NCI-H2171 treated with DMSO at 0.1 percent for 48 hours (cell line): ENCODE results near the gene NOS1.
A peak's percentile ranks its signal among the peaks of the same experiment; 100 is the strongest.
"Not testable (repeated sequence)": the region's sequence is repeated elsewhere in the genome, so short reads cannot be mapped to it uniquely, and the experiment has no call there.

Source experiments
- DNase-seq: peaks from one replicate; lab custom pipeline; 2025; lab: John Stamatoyannopoulos, UW

The NOS1 gene

GRCh38 chr12:117361347-117361751, at the start of gene NOS1:
TSS of gene NOS1 (minus strand) at chr12:117361626. CDS start at chr12:117331069, 30,557 bp downstream.
- DNase-seq, result no peak

GRCh38 chr12:117409286-117409685, 47.9 kb upstream of the NOS1 start:
- DNase-seq, result no peak

DNA sequence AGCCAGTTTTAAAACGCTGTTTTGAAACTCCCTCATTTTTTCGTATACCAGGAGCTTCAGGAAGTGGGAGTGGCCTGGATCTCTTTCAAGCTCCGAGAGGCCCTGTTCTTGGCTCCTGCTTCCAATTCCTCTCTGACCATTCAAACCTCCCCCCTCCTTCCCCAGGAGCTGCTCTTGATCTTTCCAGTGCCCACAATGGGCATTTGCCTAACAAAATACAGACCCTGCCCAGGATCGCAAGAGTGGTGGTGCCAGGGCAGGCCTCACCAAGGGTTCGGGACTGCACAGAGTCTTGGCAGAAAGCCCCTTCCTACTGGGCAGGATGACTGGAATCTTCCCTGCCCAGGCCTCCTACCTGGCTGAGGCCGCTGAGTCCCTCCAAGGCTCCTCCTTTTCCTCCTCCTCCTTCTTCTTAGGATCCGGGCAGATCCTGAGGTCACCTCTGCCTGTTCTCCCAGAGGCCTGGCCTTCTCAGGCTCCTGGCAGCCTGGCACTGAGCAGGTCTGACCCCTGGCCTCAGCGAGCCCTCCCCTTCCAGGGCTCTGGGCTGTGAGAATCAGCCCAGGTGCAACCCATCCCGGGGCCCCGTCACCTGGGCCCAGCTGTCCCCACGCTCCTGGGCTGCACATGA, 46.9 kb upstream of the NOS1 start:
- DNase-seq, result no peak

GRCh38 chr12:117404940-117405339, 43.5 kb upstream of the NOS1 start:
- DNase-seq, result no peak

- DNase-seq, result peak; percentile 38
Observed at GRCh38 chr12:117404203-117404853, 42.9 kb upstream of the NOS1 start.

- DNase-seq, result no peak
Observed at GRCh38 chr12:117403586-117404139, 42.2 kb upstream of the NOS1 start.

- DNase-seq, result no peak
Observed at GRCh38 chr12:117402363-117402762, 40.9 kb upstream of the NOS1 start.

DNA sequence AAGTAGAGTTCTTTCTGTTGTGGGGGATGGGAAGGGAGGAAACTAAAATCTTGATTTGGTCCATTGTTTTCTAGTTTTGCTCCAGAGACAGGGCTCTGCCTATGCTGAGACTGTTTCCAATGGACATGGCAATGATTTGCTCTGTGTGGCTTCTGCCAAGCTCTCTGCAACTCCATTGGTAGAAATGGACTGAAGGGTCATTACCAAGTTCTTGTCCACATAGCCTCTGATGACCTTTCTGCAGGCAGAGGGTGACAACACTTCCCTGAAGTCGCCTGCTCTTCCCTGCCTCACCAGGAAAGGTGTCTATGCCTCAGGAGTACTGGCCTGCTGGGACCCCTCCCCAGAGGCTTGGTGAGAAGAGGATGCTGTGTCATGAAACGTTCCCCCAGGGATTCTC, 39.5 kb upstream of the NOS1 start:
- no peak for DNase-seq

DNA sequence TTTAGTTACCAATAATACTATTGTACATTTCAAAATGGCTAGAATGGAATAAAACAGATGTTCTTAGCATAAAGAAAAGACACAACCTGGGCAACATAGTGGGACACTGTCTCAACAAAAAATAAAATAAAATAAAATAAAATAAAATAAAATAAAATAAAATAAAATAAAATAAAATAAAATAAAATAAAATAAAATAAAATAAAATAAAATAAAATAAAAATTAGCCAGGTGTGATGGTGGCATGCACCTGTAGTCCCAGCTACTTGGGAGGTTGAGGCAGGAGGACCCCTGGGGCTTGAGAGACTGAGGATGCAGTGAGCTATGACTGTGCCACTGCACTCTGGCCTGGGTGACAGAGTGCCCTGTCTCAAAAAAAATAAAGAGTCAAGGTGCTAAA, 37.1 kb upstream of the NOS1 start:
- DNase-seq, result not testable (repeated sequence)

- no peak for DNase-seq
Observed at GRCh38 chr12:117395766-117396165, 34.3 kb upstream of the NOS1 start.

- no peak for DNase-seq
Observed at GRCh38 chr12:117394491-117394890, 33.1 kb upstream of the NOS1 start.

DNA sequence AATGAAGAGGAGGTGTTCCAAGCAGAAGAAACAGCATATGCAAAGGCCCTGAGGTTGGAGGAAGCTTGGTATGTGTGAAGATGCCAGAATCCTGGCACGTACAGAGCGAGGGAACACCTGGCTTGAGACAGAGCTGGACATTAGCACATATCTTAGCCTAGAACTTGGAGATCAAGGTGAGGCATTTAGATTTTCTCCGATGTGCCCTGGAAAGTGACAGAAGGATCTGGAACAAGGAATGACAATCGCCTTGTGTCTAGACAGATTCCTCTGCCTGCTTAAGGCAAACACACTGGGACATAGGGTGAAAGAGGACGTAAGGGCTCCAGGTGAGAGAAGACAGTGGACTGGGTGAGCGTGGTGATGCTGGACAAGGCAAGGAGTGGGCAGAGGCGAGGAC, 32.2 kb upstream of the NOS1 start:
- no peak for DNase-seq

DNA sequence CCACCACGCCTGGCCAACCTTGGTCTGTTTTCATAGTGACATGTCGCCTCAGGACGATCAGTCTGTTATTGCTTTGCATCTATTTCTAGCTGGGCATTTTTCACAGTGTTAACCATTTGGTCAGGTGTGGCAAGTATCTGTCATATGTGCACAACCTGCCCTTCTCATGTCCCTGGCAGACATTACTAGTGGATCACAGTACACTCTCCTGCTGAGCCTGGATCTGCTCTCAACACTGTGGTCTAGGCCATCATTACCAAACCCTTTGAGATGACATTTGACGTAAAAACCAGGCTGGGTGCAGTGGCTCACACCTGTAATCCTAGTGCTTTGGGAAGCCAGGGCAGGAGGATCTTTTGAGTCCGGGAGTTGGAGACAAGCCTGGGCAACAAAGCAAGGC, 29.4 kb upstream of the NOS1 start:
- no peak for DNase-seq

DNA sequence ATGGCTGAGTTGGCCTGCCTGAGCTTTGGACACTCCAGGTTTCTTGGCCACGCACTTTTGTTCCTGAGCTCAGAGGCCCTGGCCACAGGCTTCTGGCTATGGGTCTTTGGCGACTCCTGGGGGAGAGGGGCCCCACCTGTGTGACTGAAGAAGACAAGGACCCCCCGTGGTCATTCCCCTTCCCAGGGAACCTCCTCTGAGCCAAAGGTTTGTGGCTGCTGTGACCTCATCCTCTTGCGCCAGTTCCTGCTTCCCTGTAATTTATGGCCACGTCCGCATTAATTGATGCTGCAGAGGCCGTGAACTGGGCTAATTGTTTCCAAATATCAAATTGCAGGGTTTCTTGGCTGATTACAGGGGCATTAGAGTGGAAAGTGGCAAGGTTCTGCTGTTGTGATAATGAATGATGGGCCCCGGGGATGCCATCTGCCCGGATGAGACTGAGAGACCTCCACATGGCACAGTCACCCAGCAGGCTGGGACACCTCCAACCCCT, 27.6 kb upstream of the NOS1 start:
- DNase-seq, result peak; percentile 90

GRCh38 chr12:117387832-117388231, 26.4 kb upstream of the NOS1 start:
- DNase-seq, result no peak

- no peak for DNase-seq
Observed at GRCh38 chr12:117384735-117385134, 23.3 kb upstream of the NOS1 start.

DNA sequence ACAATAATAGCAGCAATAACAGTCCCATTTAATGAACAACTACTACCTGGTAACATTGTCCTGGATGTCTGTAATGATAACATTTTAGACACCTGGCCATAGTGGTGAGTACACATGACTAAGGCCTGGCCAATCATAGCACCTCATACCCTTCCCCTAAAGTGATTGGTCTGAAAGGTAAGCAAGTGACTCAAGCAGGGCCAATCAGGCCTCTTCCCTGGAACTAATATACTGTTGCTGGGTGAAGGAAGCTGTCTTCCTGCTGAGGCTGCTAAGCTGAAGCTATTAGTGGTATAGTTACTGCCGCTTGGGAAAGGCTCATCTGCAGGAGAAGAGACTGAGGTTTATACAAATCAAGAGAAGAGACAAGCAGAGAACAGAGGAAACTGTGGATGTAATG, 18.7 kb upstream of the NOS1 start:
- DNase-seq, result no peak

DNA sequence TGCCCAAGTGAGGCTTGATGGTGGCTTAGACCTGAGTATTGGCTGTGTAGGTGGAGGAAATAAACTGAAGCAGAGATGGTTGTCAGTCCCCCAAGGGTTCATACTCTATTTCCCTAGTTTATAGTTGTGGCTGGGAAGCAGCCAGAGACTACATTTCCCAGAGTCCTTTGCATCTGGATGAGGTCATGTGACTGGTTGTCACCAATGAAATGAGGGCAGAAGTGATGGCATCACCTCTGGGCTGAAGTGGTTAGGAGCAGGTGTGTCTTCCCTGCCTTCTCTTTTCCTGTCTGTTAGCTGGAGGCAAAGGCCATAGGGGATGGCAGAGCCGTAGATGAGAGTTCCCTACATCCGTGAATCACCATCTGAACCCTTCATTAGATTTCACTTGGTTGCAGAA, 16.3 kb upstream of the NOS1 start:
- DNase-seq, result peak; percentile 67

DNA sequence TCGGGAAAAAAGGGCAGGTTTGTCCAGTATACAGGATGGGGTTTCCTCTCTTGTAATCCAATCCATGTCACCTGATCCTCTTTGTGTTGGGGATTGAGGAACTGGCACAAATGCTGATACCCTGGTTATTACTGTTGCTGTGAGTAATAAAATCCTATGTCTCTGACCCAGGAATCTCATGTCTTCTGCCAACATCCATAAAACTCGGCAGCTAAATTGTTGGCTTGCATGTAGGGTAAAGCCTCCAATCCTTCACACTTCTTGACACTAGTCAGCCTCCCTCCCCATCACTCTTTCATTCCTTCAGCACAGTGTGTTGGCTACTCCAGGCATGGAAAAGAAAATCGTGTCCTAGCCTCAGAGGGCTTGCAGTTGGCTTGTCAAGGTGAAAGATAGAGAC, 9.2 kb upstream of the NOS1 start:
- peak; percentile 18 for DNase-seq

- DNase-seq, result not testable (repeated sequence)
Observed at GRCh38 chr12:117370000-117370399, 8.6 kb upstream of the NOS1 start.

DNA sequence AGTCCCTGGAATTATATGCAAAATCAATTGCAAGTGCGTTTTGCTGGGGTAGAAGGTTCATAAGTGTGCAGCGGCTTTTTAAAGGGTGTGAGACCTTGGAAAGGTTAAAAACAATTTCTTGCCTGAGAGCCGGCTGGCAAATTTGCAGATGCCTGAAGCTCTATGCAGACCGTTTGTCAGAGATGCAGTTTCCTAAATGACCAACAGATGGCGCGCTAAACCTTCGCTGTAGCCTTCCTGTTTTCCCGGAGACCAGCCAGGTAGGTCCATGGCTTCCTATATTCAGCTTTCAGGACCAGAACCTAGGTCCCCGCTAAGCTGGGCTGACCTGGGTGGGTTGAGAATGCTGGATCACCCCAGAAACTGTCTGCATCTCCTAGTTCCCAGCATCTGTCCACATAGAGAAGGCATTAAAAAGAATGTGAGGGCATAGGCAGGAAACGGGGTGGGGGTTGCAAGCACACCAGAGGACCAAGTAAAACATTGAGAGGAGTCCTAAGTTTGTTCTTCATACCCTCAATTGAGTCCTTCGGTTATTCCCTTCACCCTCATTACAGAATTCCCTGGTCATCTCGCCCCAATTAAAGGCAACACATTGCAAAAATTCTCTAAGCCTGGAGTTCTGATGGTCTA, 5.7 kb upstream of the NOS1 start:
- DNase-seq, result peak; percentile 82

DNA sequence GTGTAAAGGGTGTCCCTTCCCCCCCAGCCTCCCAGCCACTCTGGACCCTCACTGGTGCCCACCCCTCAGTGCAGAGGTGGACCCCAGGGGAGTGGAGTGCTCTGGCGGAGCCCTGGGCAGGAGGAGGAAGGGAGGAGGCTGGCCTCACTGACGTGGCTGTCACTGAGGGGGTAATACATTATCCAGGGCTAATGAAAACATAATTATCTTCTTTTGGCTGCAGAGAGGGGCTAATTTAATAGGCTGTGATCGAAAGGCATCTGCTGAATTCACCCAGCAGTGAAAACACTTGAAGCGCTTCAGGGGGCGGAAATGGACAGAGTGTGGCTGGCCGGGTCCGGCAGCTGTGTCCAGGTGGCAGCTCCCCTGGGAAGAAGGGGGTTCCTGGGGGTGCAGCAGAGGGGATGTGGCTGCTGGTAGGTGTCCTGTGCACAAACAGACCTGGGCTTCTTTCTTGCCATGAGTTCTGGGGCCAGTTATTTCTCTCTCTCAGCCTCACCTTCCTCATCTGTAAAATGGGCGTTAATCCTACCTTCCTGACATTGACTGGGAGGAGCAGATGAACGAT, 3.7 kb upstream of the NOS1 start:
- DNase-seq, result no peak
